GM18873 (cell line): ENCODE data around the gene SLC11A1.

Source experiments
- ATAC-seq: cut with Tn5 transposase; IDR thresholded peaks from one replicate; pipeline ENCODE4 v1.9.1; 2021; ENCODE audit warnings: mild to moderate bottlenecking, moderate library complexity, moderate number of reproducible peaks; ENCODE audit not compliant: unreplicated experiment, low FRiP score

SLC11A1 gene

DNA sequence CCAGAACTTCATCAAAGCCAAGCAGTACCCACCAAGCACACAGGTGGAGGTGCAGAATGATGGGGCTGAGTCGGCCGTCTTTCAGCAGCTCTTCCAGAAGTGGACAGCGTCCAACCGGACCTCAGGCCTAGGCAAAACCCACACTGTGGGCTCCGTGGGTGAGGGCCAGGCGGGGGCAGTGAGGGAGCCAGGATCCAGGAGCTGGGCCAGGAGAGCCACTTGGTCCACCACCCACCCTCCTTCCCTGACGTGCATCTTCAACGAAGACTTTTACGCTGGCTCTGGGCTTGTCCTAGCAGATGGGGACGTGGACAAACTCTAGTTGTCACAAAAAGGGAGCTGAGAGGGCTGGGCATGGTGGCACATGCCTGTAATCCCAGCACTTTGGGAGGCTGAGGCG, 48.6 kb downstream of the SLC11A1 start:
- no peak for ATAC-seq

DNA sequence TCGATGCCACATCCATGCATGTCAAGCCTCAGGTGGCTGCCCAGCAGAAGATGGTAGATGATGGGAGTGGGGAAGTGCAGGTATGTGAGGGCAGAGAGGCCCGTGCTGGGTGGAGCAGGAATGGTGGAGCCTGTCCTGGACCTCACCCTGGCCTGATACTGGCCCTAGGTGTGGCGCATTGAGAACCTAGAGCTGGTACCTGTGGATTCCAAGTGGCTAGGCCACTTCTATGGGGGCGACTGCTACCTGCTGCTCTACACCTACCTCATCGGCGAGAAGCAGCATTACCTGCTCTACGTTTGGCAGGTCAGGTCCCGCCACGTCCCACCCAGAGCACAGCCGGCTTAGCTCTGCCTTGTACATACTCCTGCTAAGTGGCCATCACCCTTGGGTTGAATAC, 49.8 kb downstream of the SLC11A1 start:
- no peak for ATAC-seq

DNA sequence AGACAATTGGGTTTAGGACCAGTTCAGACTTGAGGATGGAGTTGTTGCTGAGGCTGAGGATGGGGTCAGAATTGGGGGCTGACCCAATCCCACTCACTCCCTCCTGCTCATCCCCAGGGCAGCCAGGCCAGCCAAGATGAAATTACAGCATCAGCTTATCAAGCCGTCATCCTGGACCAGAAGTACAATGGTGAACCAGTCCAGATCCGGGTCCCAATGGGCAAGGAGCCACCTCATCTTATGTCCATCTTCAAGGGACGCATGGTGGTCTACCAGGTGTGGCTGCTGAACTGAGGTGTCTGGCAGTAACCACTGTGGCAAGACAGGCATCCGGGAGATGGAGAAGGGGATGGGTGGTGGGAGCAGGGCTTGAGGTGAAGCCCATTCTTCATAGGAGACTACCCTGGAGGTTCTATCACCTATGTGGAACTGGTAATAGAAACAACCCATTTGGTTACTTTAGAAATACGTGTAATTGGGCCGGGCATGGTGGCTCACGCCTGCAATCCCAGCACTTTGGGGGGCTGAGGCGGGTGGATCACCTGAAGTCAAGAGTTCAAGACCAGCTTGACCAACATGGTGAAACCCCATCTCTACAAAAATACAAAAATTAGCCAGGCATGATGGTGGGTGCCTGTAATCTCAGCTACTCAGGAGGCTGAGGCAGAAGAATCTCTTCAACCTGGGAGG, 50.7 kb downstream of the SLC11A1 start:
- ATAC-seq, result no peak

DNA sequence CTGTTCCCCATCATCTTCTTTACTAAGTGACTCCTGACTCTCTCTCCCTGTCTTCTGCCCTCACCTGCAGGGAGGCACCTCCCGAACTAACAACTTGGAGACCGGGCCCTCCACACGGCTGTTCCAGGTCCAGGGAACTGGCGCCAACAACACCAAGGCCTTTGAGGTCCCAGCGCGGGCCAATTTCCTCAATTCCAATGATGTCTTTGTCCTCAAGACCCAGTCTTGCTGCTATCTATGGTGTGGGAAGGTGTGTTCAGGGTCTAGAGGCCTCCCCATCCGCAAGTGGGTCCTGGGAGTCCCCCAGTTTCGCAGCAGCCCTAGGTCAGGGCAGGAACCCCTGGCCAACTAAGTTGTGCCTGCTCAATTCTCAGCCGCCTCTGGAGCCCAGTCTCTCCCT, 52.4 kb downstream of the SLC11A1 start:
- no peak for ATAC-seq

DNA sequence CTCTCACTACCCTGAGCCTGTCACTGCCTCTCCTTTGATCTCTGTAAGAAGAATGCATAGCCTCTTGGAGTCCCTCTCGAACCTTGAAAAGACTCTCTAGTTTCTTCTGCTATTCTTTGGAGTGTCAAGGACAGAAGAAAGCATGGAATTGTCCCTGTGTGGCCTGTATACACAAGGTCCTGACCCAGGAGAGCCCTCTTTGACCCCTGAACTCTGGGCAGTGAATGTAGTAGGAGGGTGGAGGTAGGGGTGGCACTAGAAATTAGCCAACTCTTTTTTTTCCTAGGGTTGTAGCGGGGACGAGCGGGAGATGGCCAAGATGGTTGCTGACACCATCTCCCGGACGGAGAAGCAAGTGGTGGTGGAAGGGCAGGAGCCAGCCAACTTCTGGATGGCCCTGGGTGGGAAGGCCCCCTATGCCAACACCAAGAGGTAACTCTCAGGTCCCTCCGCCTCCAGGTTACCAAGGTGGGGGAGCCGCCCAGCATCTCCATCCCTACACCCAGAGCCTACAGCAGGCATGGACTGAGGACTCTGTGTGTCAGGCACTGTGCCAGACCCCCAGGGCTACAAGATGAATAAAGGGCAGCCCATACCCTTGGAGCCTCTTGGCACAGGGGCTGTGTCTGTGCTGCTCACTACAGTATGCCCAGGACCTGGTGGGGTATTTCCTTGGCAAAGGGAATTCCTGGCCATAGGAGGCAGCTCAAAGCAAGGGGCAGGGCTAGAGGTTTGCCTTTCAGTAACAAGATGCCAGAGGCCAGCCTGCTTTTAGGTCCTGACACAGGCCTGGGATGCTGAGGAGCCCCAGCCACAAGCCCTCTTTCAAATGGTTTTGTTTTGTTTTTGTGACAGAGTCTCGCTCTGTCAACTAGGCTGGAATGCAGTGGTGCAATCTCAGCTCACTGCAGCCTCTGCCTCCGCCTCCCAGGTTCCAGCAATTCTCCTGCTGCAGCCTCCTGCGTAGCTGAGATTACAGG, 53.2 kb downstream of the SLC11A1 start:
- no peak for ATAC-seq

DNA sequence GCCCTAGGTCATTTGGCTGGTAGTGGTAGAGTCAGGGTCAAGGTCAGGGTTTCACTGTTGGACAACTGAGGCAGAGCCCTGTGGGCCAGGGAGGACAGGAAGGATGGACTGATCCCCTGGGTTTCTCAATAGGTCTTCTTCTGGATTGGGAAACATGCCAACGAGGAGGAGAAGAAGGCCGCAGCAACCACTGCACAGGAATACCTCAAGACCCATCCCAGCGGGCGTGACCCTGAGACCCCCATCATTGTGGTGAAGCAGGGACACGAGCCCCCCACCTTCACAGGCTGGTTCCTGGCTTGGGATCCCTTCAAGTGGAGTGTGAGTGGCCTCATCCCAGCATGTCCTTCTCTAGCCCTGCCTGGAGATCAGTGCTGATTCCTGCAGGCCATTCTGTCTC, 54.9 kb downstream of the SLC11A1 start:
- no peak for ATAC-seq

DNA sequence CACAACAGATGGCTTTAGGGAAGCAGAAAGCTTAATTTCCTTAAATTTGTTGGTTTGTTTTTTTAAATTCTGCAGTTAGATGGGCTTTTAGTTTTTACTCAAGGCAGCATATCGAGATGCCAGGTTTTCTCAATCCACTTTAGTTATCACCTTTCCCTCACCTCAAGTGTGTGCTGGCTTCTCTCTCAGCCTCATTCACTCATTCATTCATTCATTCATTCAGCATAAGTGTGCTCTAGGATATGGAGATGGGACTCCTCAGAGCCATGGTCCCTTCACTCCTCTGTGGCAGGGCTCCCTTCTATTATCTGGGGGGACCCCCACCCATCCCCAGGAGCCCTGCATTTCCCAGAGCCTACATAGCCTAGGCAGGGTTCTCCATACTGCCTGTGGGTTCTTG, 55.9 kb downstream of the SLC11A1 start:
- ATAC-seq, result no peak

DNA sequence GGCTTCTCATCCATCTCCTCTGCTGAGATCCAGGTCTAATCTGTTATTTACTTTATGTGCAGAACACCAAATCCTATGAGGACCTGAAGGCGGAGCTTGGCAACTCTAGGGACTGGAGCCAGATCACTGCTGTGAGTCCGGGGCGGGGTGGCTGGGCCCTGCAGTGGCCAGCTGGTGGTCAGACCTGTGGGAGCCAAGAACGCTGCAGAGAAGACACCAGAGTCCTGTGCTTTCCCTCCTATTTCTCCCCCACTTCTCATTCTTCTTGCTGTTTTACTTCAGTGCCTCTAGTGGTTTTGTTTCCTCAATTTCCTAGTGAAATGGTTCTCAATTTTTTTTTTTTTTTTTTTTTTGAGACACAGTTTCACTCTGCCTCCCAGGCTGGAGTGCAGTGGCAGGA, 56.5 kb downstream of the SLC11A1 start:
- no peak for ATAC-seq

DNA sequence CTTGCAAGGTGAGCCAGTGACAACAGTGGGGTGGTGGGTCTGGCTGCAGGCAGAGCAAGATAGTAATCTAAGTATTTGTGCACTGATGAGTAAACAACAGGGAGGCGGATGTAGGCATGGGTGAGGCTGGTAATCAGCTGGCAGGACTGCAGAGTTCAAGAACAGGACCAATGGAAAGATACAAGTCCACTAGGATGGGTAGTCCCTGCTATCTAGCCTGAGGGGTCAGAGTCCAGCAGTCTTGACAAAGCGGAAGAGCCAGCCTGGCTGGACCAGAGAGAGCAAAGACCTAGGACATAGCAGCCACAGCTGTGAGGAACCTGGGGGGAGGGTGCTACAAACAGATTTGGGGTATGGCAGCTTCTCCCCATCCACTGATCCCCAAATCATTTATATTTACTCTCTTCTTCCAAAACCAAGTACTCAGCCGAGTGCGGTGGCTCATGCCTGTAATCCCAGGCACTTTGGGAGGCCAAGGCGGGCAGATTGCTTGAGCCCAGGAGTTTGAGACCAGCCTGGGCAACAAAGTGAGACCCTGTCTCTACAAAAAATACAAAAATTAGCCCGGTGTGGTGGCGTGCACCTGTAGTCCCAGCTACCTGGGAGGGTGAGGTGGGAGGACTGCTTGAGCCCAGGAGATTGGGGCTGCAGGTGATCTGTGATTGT, 62.8 kb downstream of the SLC11A1 start:
- ATAC-seq, result no peak

DNA sequence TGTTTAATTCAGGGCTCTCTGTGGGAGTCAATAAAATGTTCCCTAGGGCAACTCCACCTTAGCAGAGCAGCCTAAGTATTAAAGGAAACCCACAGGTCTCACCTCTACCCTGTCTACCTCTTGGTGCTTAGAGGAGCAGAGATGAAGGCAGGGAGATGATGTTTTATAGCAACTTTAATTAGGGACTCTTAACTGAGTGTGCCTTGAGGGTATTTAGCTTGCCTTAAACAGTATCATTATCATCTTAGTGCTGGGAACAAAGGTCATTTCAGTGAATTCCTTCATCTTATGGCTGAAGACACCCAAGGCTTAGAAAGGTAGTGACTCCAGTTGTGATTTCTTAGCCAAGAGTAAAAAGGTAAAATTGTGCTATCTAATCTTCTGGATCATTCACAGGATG, 63.5 kb downstream of the SLC11A1 start:
- no peak for ATAC-seq
